Suppressor macrophage treated with lipopolysaccharide for 4 hours (primary cell): Measurements from ENCODE around the gene STX18.
"Not testable (repeated sequence)": the region's sequence is repeated elsewhere in the genome, so short reads cannot be mapped to it uniquely, and the experiment has no call there.

ENCODE experiments used
- DNase-seq: peaks from one replicate; pipeline ENCODE4 v3.0.0-alpha.2; 2020

The STX18 gene

GRCh38 chr4:4507923-4508322 is 33.9 kb downstream of the STX18 start:
- no peak for DNase-seq

GRCh38 chr4:4507403-4507802 is 34.4 kb downstream of the STX18 start:
- no peak for DNase-seq

GRCh38 chr4:4506961-4507360 is 34.9 kb downstream of the STX18 start:
- no peak for DNase-seq

- not testable (repeated sequence) for DNase-seq
Observed at GRCh38 chr4:4505211-4505610, 36.6 kb downstream of the STX18 start.

- no peak for DNase-seq
Observed at GRCh38 chr4:4504783-4505182, 37.1 kb downstream of the STX18 start.

GRCh38 chr4:4502694-4503311 is 39.0 kb downstream of the STX18 start:
- peak; percentile 60 for DNase-seq

- DNase-seq: no peak
Observed at GRCh38 chr4:4501679-4502078, 40.2 kb downstream of the STX18 start.

GRCh38 chr4:4499438-4500123 is 42.3 kb downstream of the STX18 start:
- DNase-seq: no peak

GRCh38 chr4:4496592-4497372 is 45.1 kb downstream of the STX18 start:
- no peak for DNase-seq

GRCh38 chr4:4494882-4495281 is 47.0 kb downstream of the STX18 start:
- no peak for DNase-seq

GRCh38 chr4:4492161-4492847 is 49.5 kb downstream of the STX18 start:
- DNase-seq: peak; percentile 79

- peak; percentile 18 for DNase-seq
Observed at GRCh38 chr4:4491396-4491893, 50.4 kb downstream of the STX18 start.

- DNase-seq: no peak
Observed at GRCh38 chr4:4490816-4491215, 51.0 kb downstream of the STX18 start.

- peak; percentile 25 for DNase-seq
Observed at GRCh38 chr4:4490041-4490440, 51.8 kb downstream of the STX18 start.

GRCh38 chr4:4488405-4489404 is 53.1 kb downstream of the STX18 start:
- peak; percentile 83 for DNase-seq

- DNase-seq: no peak
Observed at GRCh38 chr4:4486969-4487368, 54.9 kb downstream of the STX18 start.

GRCh38 chr4:4485806-4486205 is 56.0 kb downstream of the STX18 start:
- DNase-seq: no peak

- no peak for DNase-seq
Observed at GRCh38 chr4:4481399-4481994, 60.4 kb downstream of the STX18 start.

- no peak for DNase-seq
Observed at GRCh38 chr4:4480685-4481398, 61.0 kb downstream of the STX18 start.

- DNase-seq: no peak
Observed at GRCh38 chr4:4480205-4480604, 61.6 kb downstream of the STX18 start.

- DNase-seq: no peak
Observed at GRCh38 chr4:4479366-4479765, 62.5 kb downstream of the STX18 start.
